ENCODE measurements around the gene UBE2V1.
"Not testable (repeated sequence)": the region's sequence is repeated elsewhere in the genome, so short reads cannot be mapped to it uniquely, and the experiment has no call there.

UBE2V1 gene

GRCh38 chr20:50136822-50137599, 24.1 kb upstream of the UBE2V1 start:
- no peak for DNase-seq

GRCh38 chr20:50135157-50135556, 22.2 kb upstream of the UBE2V1 start:
- DNase-seq = not testable (repeated sequence)

- DNase-seq = no peak
Measured at GRCh38 chr20:50133474-50134217, 20.7 kb upstream of the UBE2V1 start.

GRCh38 chr20:50133041-50133440, 20.1 kb upstream of the UBE2V1 start:
- DNase-seq = no peak

- DNase-seq = no peak
Measured at GRCh38 chr20:50130995-50131394, 18.0 kb upstream of the UBE2V1 start.

- DNase-seq = no peak
Measured at GRCh38 chr20:50130356-50130723, 17.4 kb upstream of the UBE2V1 start.

GRCh38 chr20:50129662-50130355, 16.9 kb upstream of the UBE2V1 start:
- DNase-seq = no peak

- DNase-seq = no peak
Measured at GRCh38 chr20:50128520-50128905, 15.6 kb upstream of the UBE2V1 start.

- DNase-seq = no peak
Measured at GRCh38 chr20:50127587-50128519, 14.9 kb upstream of the UBE2V1 start.

- no peak for DNase-seq
Measured at GRCh38 chr20:50126662-50127061, 13.7 kb upstream of the UBE2V1 start.

- DNase-seq = no peak
Measured at GRCh38 chr20:50125279-50125678, 12.3 kb upstream of the UBE2V1 start.

- DNase-seq = no peak
Measured at GRCh38 chr20:50124496-50124895, 11.5 kb upstream of the UBE2V1 start.

- no peak for DNase-seq
Measured at GRCh38 chr20:50123418-50123817, 10.5 kb upstream of the UBE2V1 start.

- DNase-seq = no peak
Measured at GRCh38 chr20:50122763-50123162, 9.8 kb upstream of the UBE2V1 start.

- no peak for DNase-seq
Measured at GRCh38 chr20:50121858-50122271, 8.9 kb upstream of the UBE2V1 start.

- no peak for DNase-seq
Measured at GRCh38 chr20:50120935-50121693, 8.2 kb upstream of the UBE2V1 start.

- DNase-seq = no peak
Measured at GRCh38 chr20:50118203-50118602, 5.3 kb upstream of the UBE2V1 start.

- DNase-seq = no peak
Measured at GRCh38 chr20:50116368-50116999, 3.5 kb upstream of the UBE2V1 start.

GRCh38 chr20:50115591-50116367, 2.8 kb upstream of the UBE2V1 start:
- peak; percentile 17 to 88 for DNase-seq

- no peak for DNase-seq
Measured at GRCh38 chr20:50115041-50115512, 2.1 kb upstream of the UBE2V1 start.
